Upper lobe of right lung (tissue), 1 donor: ENCODE data around the gene NPAS1. TPM values are rescaled to one million over a fixed set of nuclear protein-coding genes. Genes with fewer than 3 reads are reported as not detected.

Experiments used
- ATAC-seq: fragments of 200-7000 bp; cut with Tn5 transposase; one replicate; pipeline ENCODE4 v1.9.1; 2020; ENCODE audit warnings: mild to moderate bottlenecking, moderate library complexity
- DNase-seq: peaks from one replicate; pipeline ENCODE4 v3.0.0-alpha.2; 2020
- H3K27ac ChIP-seq: fragments of 200-600 bp; one replicate; pipeline ENCODE4 v1.8.0; 2022
- H3K27me3 ChIP-seq: fragments of 200-600 bp; one replicate; pipeline ENCODE4 v1.8.0; 2022; ENCODE audit warnings: mild to moderate bottlenecking
- H3K36me3 ChIP-seq: fragments of 200-600 bp; one replicate; pipeline ENCODE4 v1.8.0; 2022
- H3K4me1 ChIP-seq: fragments of 200-600 bp; one replicate; pipeline ENCODE4 v1.8.0; 2022
- H3K4me3 ChIP-seq: fragments of 200-600 bp; one replicate; pipeline ENCODE4 v1.8.0; 2022; ENCODE audit warnings: mild to moderate bottlenecking
- H3K9me3 ChIP-seq: fragments of 200-600 bp; one replicate; pipeline ENCODE4 v1.8.0; 2022
- intact Hi-C: fragments of 100-400 bp; cut with DNase I; formaldehyde crosslinking; loops from one replicate; pipeline ENCODE4 v1.11.0; 2022
- total RNA-seq: library from RNA; stranded (reverse); fragmentation: NEBNext Ultra II Directional; extraction: Animal tissue kit (Norgen Biotek cat#: 25700); gene quantifications from one replicate; pipeline ENCODE4 v1.2.1, GENCODE V29; 2021
- TF ChIP-seq, protein P1 (sequence below): fragments of 200-600 bp; IDR thresholded peaks from one replicate; pipeline ENCODE4 v1.8.0; 2022; ENCODE audit warnings: antibody characterized with exemption
- donor health status: DM: no; HTN: yes; CAD: no; lungs with severe emphysema.

The NPAS1 gene
- total RNA-seq, 1 donor from 2014 or later, result 1.3 TPM

GRCh38 chr19:47069795-47070194, 50.2 kb downstream of the NPAS1 start:
- Histone ChIP-seq H3K27ac (no peak overlapping the region), H3K27me3 (no peaks in the 10 kb centered on the region), H3K4me3 (no peak overlapping the region), H3K4me1 (peaks cover 2% of the 10 kb centered on the region), H3K9me3 (no peaks in the 10 kb centered on the region), H3K36me3 (peaks cover 91% of the 10 kb centered on the region)
- ATAC-seq (no peak), DNase-seq (no peak)
- intact Hi-C loops, result no loop called here
- TF ChIP-seq, protein P1, sequence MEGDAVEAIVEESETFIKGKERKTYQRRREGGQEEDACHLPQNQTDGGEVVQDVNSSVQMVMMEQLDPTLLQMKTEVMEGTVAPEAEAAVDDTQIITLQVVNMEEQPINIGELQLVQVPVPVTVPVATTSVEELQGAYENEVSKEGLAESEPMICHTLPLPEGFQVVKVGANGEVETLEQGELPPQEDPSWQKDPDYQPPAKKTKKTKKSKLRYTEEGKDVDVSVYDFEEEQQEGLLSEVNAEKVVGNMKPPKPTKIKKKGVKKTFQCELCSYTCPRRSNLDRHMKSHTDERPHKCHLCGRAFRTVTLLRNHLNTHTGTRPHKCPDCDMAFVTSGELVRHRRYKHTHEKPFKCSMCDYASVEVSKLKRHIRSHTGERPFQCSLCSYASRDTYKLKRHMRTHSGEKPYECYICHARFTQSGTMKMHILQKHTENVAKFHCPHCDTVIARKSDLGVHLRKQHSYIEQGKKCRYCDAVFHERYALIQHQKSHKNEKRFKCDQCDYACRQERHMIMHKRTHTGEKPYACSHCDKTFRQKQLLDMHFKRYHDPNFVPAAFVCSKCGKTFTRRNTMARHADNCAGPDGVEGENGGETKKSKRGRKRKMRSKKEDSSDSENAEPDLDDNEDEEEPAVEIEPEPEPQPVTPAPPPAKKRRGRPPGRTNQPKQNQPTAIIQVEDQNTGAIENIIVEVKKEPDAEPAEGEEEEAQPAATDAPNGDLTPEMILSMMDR, result no peak

- Histone ChIP-seq H3K9me3 (no peaks in the 10 kb centered on the region), H3K4me1 (peaks cover 5% of the 10 kb centered on the region), H3K36me3 (peaks cover 89% of the 10 kb centered on the region), H3K4me3 (no peak overlapping the region), H3K27ac (no peak overlapping the region), H3K27me3 (no peaks in the 10 kb centered on the region)
- TF ChIP-seq, protein P1, result no peak
- no peak for DNase-seq
- no peak for ATAC-seq
- intact Hi-C loops, result no loop called here
Observed at GRCh38 chr19:47070756-47071155, 51.1 kb downstream of the NPAS1 start.

DNA sequence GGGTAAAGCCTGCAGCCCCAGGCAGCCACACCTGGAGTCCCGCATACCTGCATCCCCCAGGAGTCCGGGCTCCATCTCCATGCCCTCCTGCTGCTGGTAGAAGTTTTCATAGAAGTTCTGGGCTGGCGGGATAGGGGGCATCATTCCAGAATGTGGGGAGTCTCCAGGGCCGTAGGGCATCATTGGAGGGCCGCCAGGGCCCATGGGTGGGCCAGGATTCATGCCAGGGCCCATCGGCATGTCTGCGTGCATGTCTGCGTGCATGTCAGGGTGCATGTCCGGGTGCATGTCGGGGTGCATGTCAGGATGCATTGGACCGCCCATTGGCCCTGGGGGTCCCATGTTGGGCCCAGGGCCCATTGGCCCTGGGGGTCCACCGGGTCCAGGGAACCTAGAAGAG, 52.1 kb downstream of the NPAS1 start:
- Histone ChIP-seq H3K27me3 (no peaks in the 10 kb centered on the region), H3K36me3 (peaks cover 89% of the 10 kb centered on the region), H3K4me3 (no peak overlapping the region), H3K27ac (no peak overlapping the region), H3K9me3 (no peaks in the 10 kb centered on the region), H3K4me1 (peaks cover 5% of the 10 kb centered on the region)
- TF ChIP-seq, protein P1, result no peak
- ATAC-seq (no peak), DNase-seq (no peak)
- intact Hi-C loops, result no loop called here

DNA sequence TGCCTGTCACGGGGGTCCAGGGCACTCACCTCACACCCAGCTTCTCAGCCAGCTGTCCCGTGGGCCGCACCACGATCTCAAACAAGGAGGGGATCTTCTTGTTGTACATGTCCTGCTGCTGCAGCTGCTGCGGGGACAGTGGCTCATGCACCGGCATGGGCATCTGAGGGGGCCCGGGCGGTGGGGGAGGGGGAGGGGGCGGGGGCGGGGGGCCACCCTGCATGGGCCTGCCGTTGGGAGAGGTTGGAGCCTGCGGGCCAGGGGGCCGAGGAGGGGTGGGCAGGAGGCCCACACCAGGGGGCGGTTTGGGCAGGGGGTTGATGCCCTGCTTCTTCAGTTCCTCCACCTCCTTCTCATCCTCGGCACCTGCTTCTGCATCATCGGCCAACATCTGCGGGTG, 52.7 kb downstream of the NPAS1 start:
- H3K36me3 ChIP-seq, result peaks cover 89% of the 10 kb centered on the region
- no peak overlapping the region for H3K4me3 ChIP-seq
- TF ChIP-seq, protein P1, result no peak
- no peak for ATAC-seq
- peaks cover 5% of the 10 kb centered on the region for H3K4me1 ChIP-seq
- no peak for DNase-seq
- H3K27ac ChIP-seq, result no peak overlapping the region
- no peaks in the 10 kb centered on the region for H3K9me3 ChIP-seq
- intact Hi-C loops, result no loop called here
- no peaks in the 10 kb centered on the region for H3K27me3 ChIP-seq

DNA sequence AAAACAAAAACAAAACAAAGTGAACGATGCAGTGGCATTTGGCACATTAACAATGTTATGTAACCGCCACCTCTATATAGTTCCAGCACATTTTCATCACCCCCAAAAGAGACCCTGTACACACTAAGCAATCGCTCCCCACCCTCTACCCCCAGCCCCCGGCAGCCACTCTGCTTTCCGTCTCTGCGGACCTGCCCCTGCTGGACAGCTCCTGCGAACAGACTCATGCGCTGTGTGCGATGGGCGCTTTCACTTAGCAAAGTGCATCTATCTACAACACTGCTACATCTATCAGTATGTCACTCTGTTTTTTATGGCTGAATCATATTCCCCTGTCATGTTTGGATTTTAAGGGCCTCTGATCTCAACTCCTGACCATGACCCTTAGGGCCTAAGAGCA, 53.9 kb downstream of the NPAS1 start:
- TF ChIP-seq, protein P1, result no peak
- Histone ChIP-seq H3K9me3 (no peaks in the 10 kb centered on the region), H3K4me1 (peaks cover 5% of the 10 kb centered on the region), H3K27me3 (no peaks in the 10 kb centered on the region), H3K27ac (no peak overlapping the region), H3K36me3 (peaks cover 90% of the 10 kb centered on the region), H3K4me3 (no peak overlapping the region)
- DNase-seq (no peak), ATAC-seq (no peak)
- intact Hi-C loops, result no loop called here

DNA sequence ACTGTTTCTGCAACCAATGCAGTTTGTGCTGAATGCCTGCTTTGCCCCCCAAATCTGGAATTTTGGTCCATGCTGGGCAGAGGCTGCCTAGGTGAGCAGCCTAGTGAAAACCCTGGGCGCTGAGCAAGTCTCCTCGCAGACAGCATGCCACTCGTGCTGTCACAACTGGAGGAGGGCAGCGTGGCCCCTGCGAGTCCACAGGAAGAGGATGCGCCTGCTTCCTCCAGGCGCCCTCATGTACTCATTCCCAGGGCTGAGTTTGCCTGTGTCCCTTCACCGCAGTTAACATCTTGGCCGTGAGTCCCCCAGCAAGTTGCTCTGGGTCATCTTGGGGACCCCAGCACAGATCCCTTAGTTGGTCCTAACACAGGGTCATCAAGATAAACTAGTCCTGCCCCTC, 55.0 kb downstream of the NPAS1 start:
- intact Hi-C loops, result loop anchor here (5.0 kb wide), 1 partner anchor 48 kb away; no protein-coding TSS in a partner anchor

More for the DNA sequence above, 55.0 kb downstream of the NPAS1 start:
- H3K4me3 ChIP-seq, result no peak overlapping the region
- no peak overlapping the region for H3K27ac ChIP-seq
- no peaks in the 10 kb centered on the region for H3K27me3 ChIP-seq
- H3K4me1 ChIP-seq, result peaks cover 8% of the 10 kb centered on the region
- peaks cover 84% of the 10 kb centered on the region for H3K36me3 ChIP-seq
- no peak for ATAC-seq
- TF ChIP-seq, protein P1, result no peak
- DNase-seq, result no peak
- H3K9me3 ChIP-seq, result no peaks in the 10 kb centered on the region
